Aorta (tissue), 5 donors: ENCODE data around the gene CARS2. TPM values are rescaled to one million over a fixed set of nuclear protein-coding genes. Genes with fewer than 3 reads are reported as not detected.
"Not testable (repeated sequence)": the region's sequence is repeated elsewhere in the genome, so short reads cannot be mapped to it uniquely, and the experiment has no call there.

Experiments
- ATAC-seq: fragments of 200-7000 bp; cut with Tn5 transposase; one replicate; pipeline ENCODE4 v1.9.1; 2022; ENCODE audit warnings: moderate library complexity; ENCODE audit not compliant: low FRiP score
- DNase-seq, 2 donors: peaks; one replicate each; pipeline ENCODE4 v3.0.0-alpha.2; 2020
- H3K27ac ChIP-seq, 2 donors: one replicate each; pipeline ENCODE4 v1.5.1; 2013; ENCODE audit warnings: low read length in 2 of 2, mild to moderate bottlenecking in 2 of 2, moderate library complexity in 2 of 2, control low read depth in 1 of 2, inconsistent platforms in 1 of 2, low read depth in 1 of 2
- H3K27me3 ChIP-seq, 2 donors: one replicate each; pipeline ENCODE4 v1.6.1; 2013; ENCODE audit warnings: control low read depth in 1 of 2, low read length in 1 of 2, mild to moderate bottlenecking in 1 of 2, moderate library complexity in 1 of 2; ENCODE audit not compliant: insufficient read depth in 2 of 2, control insufficient read depth in 1 of 2
- H3K36me3 ChIP-seq, 2 donors: one replicate each; pipeline ENCODE4 v1.6.1; 2013; ENCODE audit warnings: control low read depth in 1 of 2, low read length in 1 of 2, mild to moderate bottlenecking in 1 of 2; ENCODE audit not compliant: insufficient read depth in 2 of 2, control insufficient read depth in 1 of 2
- H3K4me1 ChIP-seq, 2 donors: one replicate each; pipeline ENCODE4 v1.6.1; 2013; ENCODE audit warnings: low read length in 2 of 2, control low read depth in 1 of 2, mild to moderate bottlenecking in 1 of 2, moderate library complexity in 1 of 2; ENCODE audit not compliant: insufficient read depth in 2 of 2, control insufficient read depth in 1 of 2
- H3K4me3 ChIP-seq, 2 donors: one replicate each; pipeline ENCODE4 v1.5.1; 2013; ENCODE audit warnings: low read length in 2 of 2, control low read depth in 1 of 2, mild to moderate bottlenecking in 1 of 2
- H3K9me3 ChIP-seq: one replicate; pipeline ENCODE4 v1.6.1; 2013; ENCODE audit warnings: mild to moderate bottlenecking, low read length; ENCODE audit not compliant: control insufficient read depth
- WGBS, 2 donors: extraction: QIAGEN DNeasy Blood & Tissue Kit; methylation state at CpG; one replicate each; pipeline ENCODE4 v1.1.7; 2013; 5-methylcytosine and 5-hydroxymethylcytosine counted together
- intact Hi-C, 2 donors: fragments of 100-400 bp; cut with DNase I; formaldehyde crosslinking; loops; one replicate each; pipeline versions ENCODE4 v1.14.2 to v1.15.0; 2022
- polyA plus RNA-seq, 2 donors: library from polyadenylated mRNA; stranded (reverse); fragments of 200-250 nt; gene quantifications; one replicate each; pipeline ENCODE4 v1.2.3, GENCODE V29; 2013
- total RNA-seq, 2 donors: library from RNA; stranded (reverse); fragmentation: NEBNext Ultra II Directional; extraction: Animal tissue kit (Norgen Biotek cat#: 25700); gene quantifications; one replicate each; pipeline ENCODE4 v1.2.1, GENCODE V29; 2021
- donor health status: healthy with polysubstance abuse.
- donor health status: Bipolar disorder and iron deficiency.
- donor health status: DM: no; HTN: no; CAD: no.
- donor health status: DM: no; HTN: no; CAD: no.
- donor health status: DM: yes; HTN: yes; CAD: no.

Gene CARS2
- total and polyA plus RNA-seq, 4 donors: 38.3 to 125 (median 56.4) TPM

- not testable (repeated sequence) for H3K9me3 ChIP-seq, ATAC-seq, DNase-seq, H3K36me3 ChIP-seq, H3K27ac ChIP-seq, H3K4me1 ChIP-seq, H3K27me3 ChIP-seq, H3K4me3 ChIP-seq
- intact Hi-C loops: loop anchor here in 1 of 2 donors (10.0 kb wide), 1 partner anchor 89 kb away; no protein-coding TSS in a partner anchor
- 92 to 97% methylated on average over 5 to 6 of the region's 6 CpGs for WGBS, 2 donors
Observed at GRCh38 chr13:110726153-110726552, 20.2 kb upstream of the CARS2 start.

DNA sequence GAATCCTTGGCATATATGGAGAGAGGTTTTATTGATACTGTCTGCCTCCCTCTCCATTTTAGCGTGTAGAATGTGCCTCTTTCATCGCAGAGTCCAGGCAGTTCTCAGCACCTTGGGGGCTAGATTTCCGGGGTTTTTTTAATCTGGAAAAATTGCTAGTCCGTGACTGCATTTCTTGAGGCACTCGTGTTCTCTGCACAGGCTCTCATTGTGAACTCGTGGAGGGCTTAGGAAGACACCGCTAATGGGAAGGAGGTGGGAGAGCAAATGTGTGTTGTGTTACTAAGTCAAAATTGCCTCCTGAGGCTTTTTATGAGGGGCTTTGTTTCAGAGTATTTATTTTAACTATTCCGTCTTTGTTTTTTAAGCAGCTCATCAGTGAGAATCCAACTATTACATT, 17.7 kb upstream of the CARS2 start:
- no peaks in the 10 kb centered on the region for H3K4me1 ChIP-seq
- intact Hi-C loops: loop anchor here in 1 of 2 donors (10.0 kb wide), 1 partner anchor 91 kb away; no protein-coding TSS in a partner anchor
- no peak overlapping the region for H3K27ac ChIP-seq
- H3K9me3 ChIP-seq: no peaks in the 10 kb centered on the region
- H3K4me3 ChIP-seq: no peak overlapping the region
- 44 to 55% methylated on average over 8 of the region's 8 CpGs for WGBS, 2 donors
- no peaks in the 10 kb centered on the region for H3K36me3 ChIP-seq
- H3K27me3 ChIP-seq: no peaks in the 10 kb centered on the region
- no peak for ATAC-seq
- no peak for DNase-seq

DNA sequence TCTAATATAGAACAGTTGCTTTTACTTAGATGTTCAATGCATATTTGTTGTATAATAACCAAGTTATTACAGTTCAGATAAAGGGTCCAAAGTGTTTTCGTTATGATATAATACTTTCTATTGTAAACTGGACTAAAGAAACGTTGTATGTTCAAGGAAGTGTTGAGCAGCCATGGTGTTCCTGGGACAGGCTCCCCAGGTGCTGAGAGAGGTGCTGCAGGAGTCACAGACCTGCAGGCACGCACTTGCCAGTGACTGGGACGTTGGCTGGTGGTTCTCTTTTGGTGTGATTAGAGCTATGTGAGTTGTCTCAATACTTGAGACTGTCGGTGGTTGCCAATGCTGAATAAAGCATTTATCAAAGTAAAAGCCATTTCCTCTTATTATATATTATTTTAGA, 17.1 kb upstream of the CARS2 start:
- no peaks in the 10 kb centered on the region for H3K4me1 ChIP-seq
- intact Hi-C loops: loop anchor here in 1 of 2 donors (10.0 kb wide), 1 partner anchor 92 kb away; no protein-coding TSS in a partner anchor
- H3K36me3 ChIP-seq: no peaks in the 10 kb centered on the region
- WGBS, 2 donors: 45 to 48% methylated on average over 5 of the region's 5 CpGs
- H3K27me3 ChIP-seq: no peaks in the 10 kb centered on the region
- no peak overlapping the region for H3K4me3 ChIP-seq
- no peaks in the 10 kb centered on the region for H3K9me3 ChIP-seq
- no peak overlapping the region for H3K27ac ChIP-seq
- ATAC-seq: no peak
- DNase-seq: no peak

DNA sequence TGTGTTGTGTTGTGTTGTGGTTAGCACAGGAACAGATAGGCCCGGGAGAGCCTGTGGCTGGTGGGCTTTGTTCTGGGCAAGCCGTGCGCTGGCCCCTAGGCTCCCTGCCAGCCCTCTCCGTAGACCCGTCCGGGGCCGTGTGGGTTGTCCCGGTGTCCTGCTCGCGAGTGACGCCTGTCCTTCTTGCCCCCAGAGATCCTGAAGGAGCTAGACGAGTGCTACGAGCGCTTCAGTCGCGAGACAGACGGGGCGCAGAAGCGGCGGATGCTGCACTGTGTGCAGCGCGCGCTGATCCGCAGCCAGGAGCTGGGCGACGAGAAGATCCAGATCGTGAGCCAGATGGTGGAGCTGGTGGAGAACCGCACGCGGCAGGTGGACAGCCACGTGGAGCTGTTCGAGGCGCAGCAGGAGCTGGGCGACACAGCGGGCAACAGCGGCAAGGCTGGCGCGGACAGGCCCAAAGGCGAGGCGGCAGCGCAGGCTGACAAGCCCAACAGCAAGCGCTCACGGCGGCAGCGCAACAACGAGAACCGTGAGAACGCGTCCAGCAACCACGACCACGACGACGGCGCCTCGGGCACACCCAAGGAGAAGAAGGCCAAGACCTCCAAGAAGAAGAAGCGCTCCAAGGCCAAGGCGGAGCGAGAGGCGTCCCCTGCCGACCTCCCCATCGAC, 13.3 kb upstream of the CARS2 start:
- intact Hi-C loops: loop anchor here in 1 of 2 donors (5.0 kb wide), 1 partner anchor 88 kb away; no protein-coding TSS in a partner anchor
- no peaks in the 10 kb centered on the region for H3K27me3 ChIP-seq
- no peak overlapping the region for H3K27ac ChIP-seq
- no peaks in the 10 kb centered on the region for H3K36me3 ChIP-seq
- no peaks in the 10 kb centered on the region for H3K9me3 ChIP-seq
- no peaks in the 10 kb centered on the region for H3K4me1 ChIP-seq
- ATAC-seq (no peak), DNase-seq (no peak)
- no peak overlapping the region for H3K4me3 ChIP-seq
- 96 to 97% methylated on average over 58 to 61 of the region's 61 CpGs for WGBS, 2 donors

DNA sequence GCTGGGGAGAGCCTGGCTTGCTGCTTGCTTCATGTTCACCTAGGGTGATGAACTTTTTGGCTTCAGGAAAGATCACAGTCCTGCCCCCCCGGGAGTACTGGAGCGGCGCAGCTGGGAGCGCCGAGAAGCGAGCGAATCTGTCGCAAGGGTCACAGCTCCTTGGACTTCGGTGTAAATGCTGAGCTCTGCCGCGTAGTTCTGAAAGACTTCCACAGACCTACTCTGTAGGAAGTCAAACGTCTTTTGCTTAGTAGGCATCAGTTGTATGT, 10.3 kb upstream of the CARS2 start:
- H3K36me3 ChIP-seq: no peaks in the 10 kb centered on the region
- H3K4me1 ChIP-seq: no peaks in the 10 kb centered on the region
- intact Hi-C loops: loop anchor here in 1 of 2 donors (5.0 kb wide), 1 partner anchor 91 kb away; no protein-coding TSS in a partner anchor
- H3K9me3 ChIP-seq: no peaks in the 10 kb centered on the region
- WGBS, 2 donors: 0% methylated on average over 12 of the region's 12 CpGs
- no peaks in the 10 kb centered on the region for H3K27me3 ChIP-seq
- DNase-seq (peak in 1 of 2 donors; percentile 68), ATAC-seq (no peak)
- H3K4me3 ChIP-seq: peak overlapping the region; percentile 59 to 64
- peak overlapping the region; percentile 2 to 85 for H3K27ac ChIP-seq

DNA sequence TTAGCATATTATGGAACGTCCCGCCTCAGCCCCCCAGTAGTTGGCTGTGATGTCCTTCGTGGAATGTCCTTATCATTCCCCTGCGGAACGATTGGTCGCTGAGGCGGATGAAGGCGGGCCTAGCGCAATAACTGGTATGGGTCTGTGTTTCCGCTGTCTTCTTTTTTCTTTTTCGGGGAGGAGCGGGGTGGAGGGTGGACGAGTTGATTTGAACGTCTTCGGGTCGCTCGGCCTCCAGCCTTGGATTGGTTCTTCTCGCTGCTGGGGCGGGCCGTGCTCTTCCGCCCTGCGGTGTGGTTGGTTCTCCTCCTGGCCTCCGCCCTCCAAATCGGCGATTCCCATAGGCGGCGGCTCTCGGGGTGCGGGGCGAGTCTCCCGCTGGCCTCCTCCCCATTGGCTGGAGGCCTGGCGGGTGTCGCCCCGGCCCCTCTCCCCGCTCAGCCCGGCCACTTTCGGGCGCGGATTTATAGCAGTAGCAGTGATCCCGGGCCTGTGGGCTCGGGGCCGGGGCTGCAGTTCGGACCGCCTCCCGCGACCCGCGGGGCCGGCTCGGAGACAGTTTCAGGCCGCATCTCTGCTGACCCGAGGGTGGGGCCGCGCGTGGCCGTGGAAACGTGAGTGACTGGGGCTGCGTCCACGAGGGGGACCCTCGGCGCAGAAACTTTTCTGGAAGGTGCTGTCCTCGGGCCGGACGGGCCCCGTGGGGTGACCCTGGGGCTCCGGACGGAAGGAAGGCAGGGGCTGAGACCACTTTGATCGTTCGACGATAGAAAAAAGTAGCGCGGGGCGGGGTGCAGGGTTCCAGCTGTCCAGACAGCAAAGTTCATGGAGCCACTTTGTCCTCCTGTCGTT, 9.7 kb upstream of the CARS2 start:
- no peaks in the 10 kb centered on the region for H3K36me3 ChIP-seq
- no peaks in the 10 kb centered on the region for H3K9me3 ChIP-seq
- 0% methylated on average over 71 to 74 of the region's 74 CpGs for WGBS, 2 donors
- H3K4me3 ChIP-seq: peak overlapping the region; percentile 59 to 64
- peak overlapping the region; percentile 2 to 85 for H3K27ac ChIP-seq
- DNase-seq: peak; percentile 98 to 99
- ATAC-seq: peak; percentile 86
- H3K27me3 ChIP-seq: no peaks in the 10 kb centered on the region
- intact Hi-C loops: loop anchor here in 1 of 2 donors (2.0 to 5.0 kb wide), 2 partner anchors 92 to 199 kb away; partner anchors contain the start of gene ANKRD10
- H3K4me1 ChIP-seq: no peaks in the 10 kb centered on the region

GRCh38 chr13:110714797-110715394, 9.0 kb upstream of the CARS2 start:
- H3K27me3 ChIP-seq: no peaks in the 10 kb centered on the region
- no peaks in the 10 kb centered on the region for H3K4me1 ChIP-seq
- H3K9me3 ChIP-seq: no peaks in the 10 kb centered on the region
- peak; percentile 76 to 84 for DNase-seq
- no peaks in the 10 kb centered on the region for H3K36me3 ChIP-seq
- peak; percentile 23 for ATAC-seq
- H3K4me3 ChIP-seq: peak overlapping the region; percentile 62 to 98
- H3K27ac ChIP-seq: peak overlapping the region; percentile 79 to 98
- intact Hi-C loops: loop anchor here (2.0 to 5.0 kb wide), 3 partner anchors 92 to 200 kb away; partner anchors contain the start of gene ANKRD10 (in 1 of the 2)
- WGBS, 2 donors: 1% methylated on average over 49 of the region's 49 CpGs

GRCh38 chr13:110713981-110714796, 8.3 kb upstream of the CARS2 start:
- no peaks in the 10 kb centered on the region for H3K36me3 ChIP-seq
- ATAC-seq: no peak
- H3K27me3 ChIP-seq: no peaks in the 10 kb centered on the region
- peak; percentile 76 to 83 for DNase-seq
- 0 to 1% methylated on average over 70 to 86 of the region's 86 CpGs for WGBS, 2 donors
- no peaks in the 10 kb centered on the region for H3K9me3 ChIP-seq
- H3K4me3 ChIP-seq: peak overlapping the region; percentile 62 to 98
- no peaks in the 10 kb centered on the region for H3K4me1 ChIP-seq
- H3K27ac ChIP-seq: peak overlapping the region; percentile 79 to 98
- intact Hi-C loops: loop anchor here (2.0 to 5.0 kb wide), 2 partner anchors 158 to 201 kb away; partner anchors contain the start of gene ANKRD10 (in 1 of the 2)
